GM23338 (cell line): Measurements from ENCODE around the gene FARS2. TPM values are rescaled to one million over a fixed set of nuclear protein-coding genes. Genes with fewer than 3 reads are reported as not detected.

Experiments used
- ATAC-seq: fragments of 200-7000 bp; cut with Tn5 transposase; 3 replicates; pipeline ENCODE4 v1.9.1; 2020
- DNase-seq: peaks from one replicate; pipeline ENCODE4 v3.0.0-alpha.2; 2015; ENCODE audit warnings: low spot score
- H2AFZ ChIP-seq: fragments of 200-600 bp; sonication (generic); 2 replicates; pipeline ENCODE4 v1.8.0; 2016; ENCODE audit warnings: antibody characterized with exemption, mild to moderate bottlenecking, moderate library complexity
- H3F3A ChIP-seq: fragments of 200-600 bp; sonication (generic); replicated peaks from 2 replicates; pipeline ENCODE4 v1.8.0; 2017; ENCODE audit warnings: antibody characterized with exemption, mixed run types, low read depth
- H3K27ac ChIP-seq: fragments of 200-600 bp; sonication (generic); 2 replicates; pipeline ENCODE4 v1.6.1; 2016; ENCODE audit warnings: low read depth
- H3K27me3 ChIP-seq: fragments of 200-600 bp; sonication (generic); 2 replicates; pipeline ENCODE4 v1.8.0; 2016; ENCODE audit warnings: mild to moderate bottlenecking, mixed run types, moderate library complexity; ENCODE audit not compliant: insufficient read depth
- H3K36me3 ChIP-seq: fragments of 200-600 bp; sonication (generic); 2 replicates; pipeline ENCODE4 v1.8.0; 2016; ENCODE audit warnings: mild to moderate bottlenecking; ENCODE audit not compliant: insufficient read depth
- H3K4me1 ChIP-seq: fragments of 200-600 bp; sonication (generic); 2 replicates; pipeline ENCODE4 v1.8.0; 2016; ENCODE audit warnings: mild to moderate bottlenecking, moderate library complexity; ENCODE audit not compliant: insufficient read depth
- H3K4me2 ChIP-seq: fragments of 200-600 bp; sonication (generic); 2 replicates; pipeline ENCODE4 v1.7.1; 2017; ENCODE audit warnings: mixed run types
- H3K4me3 ChIP-seq: fragments of 200-600 bp; sonication (generic); 2 replicates; pipeline ENCODE4 v1.6.1; 2016; ENCODE audit warnings: mixed run types
- H3K79me2 ChIP-seq: fragments of 200-600 bp; sonication (generic); replicated peaks from 2 replicates; pipeline ENCODE4 v1.8.0; 2017; ENCODE audit warnings: mild to moderate bottlenecking; ENCODE audit not compliant: insufficient read depth
- H3K9me2 ChIP-seq: fragments of 200-600 bp; sonication (generic); 2 replicates; pipeline ENCODE4 v1.8.0; 2017; ENCODE audit not compliant: insufficient read depth
- H4K20me1 ChIP-seq: fragments of 200-600 bp; sonication (generic); replicated peaks from 2 replicates; pipeline ENCODE4 v1.8.0; 2017; ENCODE audit warnings: mild to moderate bottlenecking; ENCODE audit not compliant: insufficient read depth
- H3K27ac Mint-ChIP-seq: 2 replicates; pipeline ENCODE4 v1.8.0; 2020; ENCODE audit warnings: inconsistent platforms, mild to moderate bottlenecking, moderate library complexity, mixed read lengths
- H3K27me3 Mint-ChIP-seq: 3 replicates; pipeline ENCODE4 v1.8.0; 2022; ENCODE audit warnings: low read depth, mild to moderate bottlenecking, moderate library complexity, mixed read lengths, inconsistent platforms; ENCODE audit not compliant: insufficient read depth, poor library complexity
- H3K36me3 Mint-ChIP-seq: 3 replicates; pipeline ENCODE4 v1.8.0; 2021; ENCODE audit warnings: low read depth, mild to moderate bottlenecking, inconsistent platforms, moderate library complexity, mixed read lengths
- H3K4me1 Mint-ChIP-seq: 3 replicates; pipeline ENCODE4 v1.8.0; 2020; ENCODE audit warnings: mild to moderate bottlenecking, inconsistent platforms, mixed read lengths
- H3K4me3 Mint-ChIP-seq: 3 replicates; pipeline ENCODE4 v1.8.0; 2021; ENCODE audit warnings: moderate library complexity, mild to moderate bottlenecking, inconsistent platforms, mixed read lengths
- H3K9me3 Mint-ChIP-seq: 3 replicates; pipeline ENCODE4 v1.8.0; 2020; ENCODE audit warnings: moderate library complexity, mild to moderate bottlenecking, inconsistent platforms, mixed read lengths
- CREB1 ChIP-seq: fragments of 250-450 bp; sonication (Bioruptor Pico); IDR thresholded peaks from 2 replicates; pipeline ENCODE4 v1.5.0; 2020; ENCODE audit warnings: low read depth, mild to moderate bottlenecking, moderate library complexity
- EZH2 ChIP-seq: fragments of 200-600 bp; sonication (generic); IDR thresholded peaks from one replicate; pipeline ENCODE4 v1.8.0; 2017; ENCODE audit warnings: antibody characterized with exemption, mild to moderate bottlenecking, low read depth; ENCODE audit not compliant: unreplicated experiment
- EZH2phosphoT487 ChIP-seq: fragments of 200-600 bp; sonication (generic); IDR thresholded peaks from one replicate; pipeline ENCODE4 v1.8.1; 2018; ENCODE audit warnings: antibody characterized with exemption; ENCODE audit not compliant: unreplicated experiment
- JUNB ChIP-seq: IDR thresholded peaks from one replicate; pipeline ENCODE4 v1.6.1; 2016; ENCODE audit warnings: antibody characterized with exemption; ENCODE audit not compliant: unreplicated experiment
- REST ChIP-seq: IDR thresholded peaks from one replicate; pipeline ENCODE4 v1.6.1; 2018; ENCODE audit warnings: antibody characterized with exemption; ENCODE audit not compliant: unreplicated experiment
- ZNF114 ChIP-seq: fragments of 250-450 bp; sonication (Bioruptor Pico); IDR thresholded peaks from 2 replicates; pipeline ENCODE4 v1.5.0; 2020; ENCODE audit warnings: mild to moderate bottlenecking, moderate library complexity
- polyA plus RNA-seq: library from polyadenylated mRNA; unstranded; fragments of >200 nt; fragmentation: Nextera tagmentation; extraction: Ambion mirVana; gene quantifications from 2 replicates; pipeline ENCODE4 v1.2.1, GENCODE V29; 2016
- total RNA-seq: library from RNA; depleted of rRNA; stranded (reverse); fragments of >200 nt; shearing (Covaris generic); gene quantifications from 2 replicates; pipeline ENCODE4 v1.2.3, GENCODE V29; 2014

Gene FARS2
- total and polyA plus RNA-seq, 2 experiments from 2014 or later = 7.6 to 19.0 TPM

- TF ChIP-seq REST (no peak), EZH2phosphoT487 (no peak)
Measured at GRCh38 chr6:5443491-5443890, 182.2 kb downstream of the FARS2 start (continued).

- H3K4me3 Mint-ChIP-seq = no peak overlapping the region
- H3K9me3 Mint-ChIP-seq = no peaks in the 10 kb centered on the region
- DNase-seq (no peak), ATAC-seq (no peak)
- Histone ChIP-seq H3K4me3 (no peak overlapping the region), H3K36me3 (no peaks in the 10 kb centered on the region), H4K20me1 (no peaks in the 10 kb centered on the region), H3K27ac (no peak overlapping the region), H3K4me1 (no peaks in the 10 kb centered on the region), H3K4me2 (no peak overlapping the region), H3K9me2 (peaks cover 6% of the 10 kb centered on the region; the same call in 1 of the 2 replicates), H3K79me2 (peaks cover 12% of the 10 kb centered on the region; the same call in 1 of the 2 replicates), H2AFZ (no peak overlapping the region), H3K27me3 (no peaks in the 10 kb centered on the region), H3F3A (no peaks in the 10 kb centered on the region)
- no peaks in the 10 kb centered on the region for H3K36me3 Mint-ChIP-seq
- H3K4me1 Mint-ChIP-seq = peaks cover 17% of the 10 kb centered on the region
- no peak for TF ChIP-seq EZH2
- peak; percentile 53 for TF ChIP-seq REST
- TF ChIP-seq CREB1 = no peak
- no peak for TF ChIP-seq JUNB
- no peak for TF ChIP-seq ZNF114 (CRISPR knock-in tag)
- H3K27me3 Mint-ChIP-seq = no peaks in the 10 kb centered on the region
- H3K27ac Mint-ChIP-seq = no peak overlapping the region
Measured at GRCh38 chr6:5446362-5447075, 185.2 kb downstream of the FARS2 start.
